CD14-positive monocyte (primary cell): ENCODE data around the gene MDH2. TPM values are rescaled to one million over a fixed set of nuclear protein-coding genes. Genes with fewer than 3 reads are reported as not detected.
"Not testable (repeated sequence)": the region's sequence is repeated elsewhere in the genome, so short reads cannot be mapped to it uniquely, and the experiment has no call there.

Experiments used
- DNase-seq, 3 donors: peaks; one replicate each; pipeline ENCODE4 v3.0.0-alpha.2; 2011 to 2022
- H2AFZ ChIP-seq: 2 replicates; pipeline ENCODE4 v1.6.0; 2012; ENCODE audit warnings: mild to moderate bottlenecking, low read depth, low read length, inconsistent platforms; ENCODE audit not compliant: insufficient read depth, poor library complexity, severe bottlenecking
- H3K27ac ChIP-seq, 2 donors: 1 replicate in 1 of 2; 2 replicates in 1 of 2; pipeline ENCODE4 v1.5.1; 2012 to 2013; ENCODE audit warnings: low read length in 2 of 2, control low read depth in 1 of 2, inconsistent platforms in 1 of 2, low read depth in 1 of 2, mild to moderate bottlenecking in 1 of 2
- H3K27me3 ChIP-seq, 2 donors: one replicate each; pipeline versions ENCODE4 v1.6.0 to v1.6.1; 2011 to 2013; ENCODE audit warnings: low read length in 2 of 2; ENCODE audit not compliant: control insufficient read depth in 2 of 2, insufficient read depth in 2 of 2
- H3K36me3 ChIP-seq, 2 donors: replicated peaks in 1 of 2; 1 replicate in 1 of 2; 2 replicates in 1 of 2; pipeline versions ENCODE4 v1.5.1 to v1.6.1; 2012 to 2013; ENCODE audit warnings: low read length in 2 of 2, control low read depth in 1 of 2, inconsistent platforms in 1 of 2, mild to moderate bottlenecking in 1 of 2; ENCODE audit not compliant: insufficient read depth in 2 of 2, control insufficient read depth in 1 of 2
- H3K4me1 ChIP-seq, 2 donors: 1 replicate in 1 of 2; 2 replicates in 1 of 2; pipeline versions ENCODE4 v1.5.1 to v1.6.1; 2012 to 2013; ENCODE audit warnings: low read length in 2 of 2, control low read depth in 1 of 2, inconsistent platforms in 1 of 2, mild to moderate bottlenecking in 1 of 2, moderate library complexity in 1 of 2; ENCODE audit not compliant: insufficient read depth in 2 of 2, control insufficient read depth in 1 of 2
- H3K4me2 ChIP-seq: replicated peaks from 2 replicates; pipeline ENCODE3; 2012; ENCODE audit warnings: low read length, moderate library complexity, mild to moderate bottlenecking; ENCODE audit not compliant: poor library complexity, severe bottlenecking; ENCODE audit errors: extremely low read depth
- H3K4me3 ChIP-seq, 3 experiments: fragments of 200-600 bp in 1 of 3; sonication (generic) in 1 of 3; replicated peaks in 1 of 3; 1 replicate in 2 of 3; 2 replicates in 1 of 3; pipeline ENCODE4 v1.5.1; 2011 to 2013; ENCODE audit warnings: low read length in 3 of 3, mild to moderate bottlenecking in 3 of 3, control low read depth in 2 of 3, low read depth in 2 of 3, inconsistent platforms in 1 of 3, moderate library complexity in 1 of 3
- H3K79me2 ChIP-seq: 2 replicates; pipeline ENCODE4 v1.6.0; 2012; ENCODE audit warnings: mild to moderate bottlenecking, control low read depth, inconsistent platforms, low read length, moderate library complexity; ENCODE audit not compliant: insufficient read depth
- H3K9ac ChIP-seq: 2 replicates; pipeline ENCODE4 v1.6.0; 2017; ENCODE audit warnings: low read length, mild to moderate bottlenecking; ENCODE audit not compliant: insufficient read depth, poor library complexity, severe bottlenecking
- H3K9me3 ChIP-seq, 2 donors: replicated peaks in 1 of 2; 1 replicate in 1 of 2; 2 replicates in 1 of 2; pipeline versions ENCODE4 v1.5.1 to v1.6.1; 2012 to 2013; ENCODE audit warnings: low read length in 2 of 2, control low read depth in 1 of 2; ENCODE audit not compliant: control insufficient read depth in 1 of 2, insufficient read depth in 1 of 2
- H4K20me1 ChIP-seq: 2 replicates; pipeline ENCODE4 v1.6.0; 2012; ENCODE audit warnings: mild to moderate bottlenecking, low read length, control low read depth, moderate library complexity; ENCODE audit not compliant: insufficient read depth
- H3K27ac Mint-ChIP-seq, 7 donors: one replicate each; pipeline ENCODE4 v1.8.0; 2020; ENCODE audit warnings: mild to moderate bottlenecking in 7 of 7, mixed read lengths in 7 of 7, moderate library complexity in 6 of 7, inconsistent platforms in 2 of 7
- H3K27me3 Mint-ChIP-seq, 3 donors: one replicate each; pipeline ENCODE4 v1.8.0; 2021 to 2022; ENCODE audit warnings: low read depth in 3 of 3, mild to moderate bottlenecking in 3 of 3, mixed read lengths in 3 of 3, moderate library complexity in 3 of 3, inconsistent platforms in 1 of 3
- H3K36me3 Mint-ChIP-seq, 2 donors: one replicate each; pipeline ENCODE4 v1.8.0; 2020; ENCODE audit warnings: mixed read lengths in 2 of 2, inconsistent platforms in 1 of 2, mild to moderate bottlenecking in 1 of 2
- H3K4me1 Mint-ChIP-seq: one replicate; pipeline ENCODE4 v1.8.0; 2020; ENCODE audit warnings: mild to moderate bottlenecking, mixed read lengths
- H3K4me3 Mint-ChIP-seq, 2 donors: one replicate each; pipeline ENCODE4 v1.8.0; 2020; ENCODE audit warnings: mild to moderate bottlenecking in 2 of 2, mixed read lengths in 2 of 2, moderate library complexity in 1 of 2
- H3K9me3 Mint-ChIP-seq, 7 donors: one replicate each; pipeline ENCODE4 v1.8.0; 2020 to 2022; ENCODE audit warnings: mixed read lengths in 7 of 7, mild to moderate bottlenecking in 6 of 7, moderate library complexity in 6 of 7, inconsistent platforms in 2 of 7
- CTCF ChIP-seq: fragments of 200-600 bp; IDR thresholded peaks from one replicate; pipeline ENCODE4 v1.8.0; 2022; ENCODE audit warnings: antibody characterized with exemption, mild to moderate bottlenecking
- WGBS: methylation state at CpG from one replicate; pipeline ENCODE4 v1.1.5; 2013; ENCODE audit warnings: missing lambda C conversion rate; ENCODE audit not compliant: insufficient coverage; 5-methylcytosine and 5-hydroxymethylcytosine counted together
- intact Hi-C, 2 donors: fragments of 100-400 bp; cut with micrococcal nuclease; formaldehyde crosslinking; loops; one replicate each; pipeline versions ENCODE4 v1.15.0 to v1.15.1; 2023
- polyA plus RNA-seq, 3 donors: library from polyadenylated mRNA; depleted of rRNA in 1 of 3; unstranded in 2 of 3; stranded (reverse) in 1 of 3; fragments of 300-500 nt in 2 of 3; fragments of >200 nt in 1 of 3; fragmentation: Illumina TruSeq in 2 of 3; gene quantifications; 1 replicate in 2 of 3; 2 replicates in 1 of 3; pipeline ENCODE4 v1.2.3, GENCODE V29; 2012 to 2021

MDH2 gene
- polyA plus RNA-seq, 3 donors: 75.2 to 162 (median 129) TPM

- Mint-ChIP-seq H3K36me3 (no peaks in the 10 kb centered on the region), H3K4me1 (no peaks in the 10 kb centered on the region), H3K27ac (no peak overlapping the region), H3K9me3 (peaks cover 0 to 1% (median 0%) of the 10 kb centered on the region in 7 donors), H3K4me3 (no peak overlapping the region), H3K27me3 (peaks cover 1 to 7% (median 5%) of the 10 kb centered on the region in 3 donors)
- Histone ChIP-seq H3K4me3 (no peak overlapping the region), H2AFZ (no peak overlapping the region), H3K4me2 (no peak overlapping the region), H3K9ac (no peak overlapping the region), H3K4me1 (no peaks in the 10 kb centered on the region), H3K36me3 (no peaks in the 10 kb centered on the region), H3K27me3 (no peaks in the 10 kb centered on the region), H3K27ac (no peak overlapping the region), H3K9me3 (no peaks in the 10 kb centered on the region), H3K79me2 (no peaks in the 10 kb centered on the region), H4K20me1 (no peaks in the 10 kb centered on the region)
- no peak for DNase-seq
- no peak for TF ChIP-seq CTCF
- intact Hi-C loops: no loop called here
- WGBS: 100% methylated on average over 1 of the region's 4 CpGs
Measured at GRCh38 chr7:76086070-76086469, 38.2 kb downstream of the MDH2 start.

GRCh38 chr7:76087362-76087791 is 39.5 kb downstream of the MDH2 start:
- H3K4me1 Mint-ChIP-seq, H3K9me3 Mint-ChIP-seq, intact Hi-C loops, H4K20me1 ChIP-seq, H3K9ac ChIP-seq, H3K4me2 ChIP-seq, H3K4me3 Mint-ChIP-seq, DNase-seq, H3K27ac Mint-ChIP-seq, H3K9me3 ChIP-seq, H3K79me2 ChIP-seq, H3K27me3 ChIP-seq, H2AFZ ChIP-seq, H3K4me3 ChIP-seq, H3K27me3 Mint-ChIP-seq, H3K4me1 ChIP-seq, H3K36me3 Mint-ChIP-seq, H3K36me3 ChIP-seq, H3K27ac ChIP-seq: not testable (repeated sequence)
- 80% methylated on average over 1 of the region's 5 CpGs for WGBS
